T-helper 1 cell treated with Interleukin-12 subunit alpha and Interleukin-12 subunit beta and Interleukin-4 antibody, amounts not matched to agents 30 ng/mL and 1 ng/mL, for 36 hours (primary cell): ENCODE results near the gene PTCRA. TPM values are rescaled to one million over a fixed set of nuclear protein-coding genes. Genes with fewer than 3 reads are reported as not detected.

Source experiments
- intact Hi-C: fragments of 100-400 bp; cut with micrococcal nuclease; formaldehyde crosslinking; loops from one replicate; pipeline ENCODE4 v1.15.1; 2024
- total RNA-seq: library from RNA; stranded (reverse); gene quantifications from 2 replicates; pipeline ENCODE4 v1.2.3, GENCODE V29; 2022

The PTCRA gene
- total RNA-seq, 1 donor from 2014 or later, result not detected

DNA sequence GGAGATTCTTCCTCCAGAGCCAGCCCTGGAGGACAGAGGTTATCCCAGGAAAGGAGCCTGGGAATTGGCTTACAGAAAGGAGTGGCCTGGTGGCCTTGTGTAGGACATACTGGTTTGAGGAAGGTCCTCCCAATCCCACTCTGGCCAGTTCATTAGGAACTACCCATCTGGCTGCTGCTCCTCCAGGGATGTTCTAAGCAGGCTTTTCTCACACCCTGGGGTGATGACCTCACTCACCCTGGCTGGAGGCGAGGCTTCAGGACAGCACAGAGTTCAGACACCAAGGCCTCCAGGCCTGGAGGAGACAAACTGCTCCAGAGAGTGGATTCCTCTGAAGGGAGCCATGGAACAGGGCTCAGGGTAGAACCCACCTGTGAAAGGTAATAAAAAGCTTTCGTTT, 53.6 kb downstream of the PTCRA start:
- intact Hi-C loops, result no loop called here

DNA sequence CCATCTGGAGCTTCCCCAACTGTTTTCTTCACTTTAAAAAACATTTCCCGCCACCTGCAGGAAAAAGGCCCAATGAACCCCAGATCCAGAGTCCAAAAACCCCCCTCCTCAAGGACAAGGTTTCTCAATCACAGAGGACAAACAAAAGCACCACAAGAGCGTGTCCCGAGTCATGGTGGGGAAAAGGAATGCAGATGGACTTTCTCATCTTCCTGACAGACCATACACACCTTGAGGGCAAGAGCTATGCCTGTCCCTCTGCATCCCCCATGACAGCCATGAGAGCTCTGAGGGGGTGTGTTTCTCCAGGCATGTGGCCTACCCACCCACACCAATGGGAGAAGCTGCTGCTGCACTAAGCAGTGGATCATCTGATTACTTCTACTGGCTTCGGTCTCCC, 54.1 kb downstream of the PTCRA start:
- intact Hi-C loops, result no loop called here

DNA sequence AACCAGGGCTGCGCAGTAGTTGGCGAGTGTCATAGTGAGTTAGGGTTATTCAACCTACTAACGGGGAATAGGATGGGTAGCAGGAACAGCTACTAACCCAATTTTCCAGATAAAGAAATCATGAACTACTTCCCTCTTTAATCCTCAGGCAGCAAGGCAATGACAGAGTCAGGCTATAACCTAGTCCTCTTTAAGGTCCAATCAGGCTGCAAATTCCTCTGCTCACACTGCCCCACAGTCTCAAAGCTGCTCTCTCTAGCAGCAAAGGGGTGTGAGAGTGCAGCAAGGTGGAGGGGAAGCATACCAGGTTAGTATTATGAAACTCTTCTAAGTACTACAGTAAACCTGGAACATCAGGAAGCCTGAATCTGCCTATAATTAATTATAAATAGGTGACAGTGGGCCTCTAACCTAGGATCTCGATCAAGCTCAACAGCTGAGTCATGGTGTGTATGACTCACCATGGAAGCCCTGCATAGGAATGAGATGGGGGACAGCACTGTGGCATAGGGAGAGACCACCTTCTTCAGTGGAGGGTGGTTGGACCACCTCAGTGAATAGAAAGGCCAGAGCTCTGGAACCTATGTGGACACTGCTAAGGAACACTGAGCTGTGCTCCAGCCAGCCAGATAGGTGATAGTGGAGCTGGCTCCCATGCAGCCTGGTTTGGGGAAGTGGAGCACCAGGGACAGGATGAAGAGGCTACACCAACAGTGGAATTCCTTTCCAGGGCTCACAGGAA, 55.2 kb downstream of the PTCRA start:
- intact Hi-C loops, result no loop called here

DNA sequence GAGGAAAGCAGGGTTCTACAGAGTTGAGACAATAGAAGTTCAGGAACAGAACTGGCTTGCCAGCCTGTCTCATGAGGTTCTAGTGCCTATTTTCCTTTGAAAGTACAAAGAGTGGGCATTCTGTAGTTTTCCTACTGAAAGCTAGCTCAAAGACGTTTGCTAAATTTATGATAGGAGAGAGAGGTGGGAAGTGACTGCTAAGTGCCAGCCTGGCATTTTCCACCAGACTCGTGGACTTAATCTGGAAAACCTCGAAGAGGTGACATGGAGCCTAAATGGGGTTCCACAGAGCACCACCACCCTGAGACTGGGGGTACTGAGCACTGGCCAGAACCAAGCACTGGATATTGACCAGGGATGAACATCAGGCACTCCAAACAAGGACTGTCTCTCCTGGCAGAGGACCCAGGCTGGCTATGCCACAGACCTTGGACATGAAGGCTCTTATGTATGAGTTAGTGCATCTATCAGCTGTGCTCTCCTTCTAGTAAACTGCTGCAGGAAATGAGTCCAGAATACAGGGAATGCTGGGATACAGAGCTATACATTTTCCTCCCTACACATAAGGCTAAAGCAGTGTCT, 56.0 kb downstream of the PTCRA start:
- intact Hi-C loops, result no loop called here

DNA sequence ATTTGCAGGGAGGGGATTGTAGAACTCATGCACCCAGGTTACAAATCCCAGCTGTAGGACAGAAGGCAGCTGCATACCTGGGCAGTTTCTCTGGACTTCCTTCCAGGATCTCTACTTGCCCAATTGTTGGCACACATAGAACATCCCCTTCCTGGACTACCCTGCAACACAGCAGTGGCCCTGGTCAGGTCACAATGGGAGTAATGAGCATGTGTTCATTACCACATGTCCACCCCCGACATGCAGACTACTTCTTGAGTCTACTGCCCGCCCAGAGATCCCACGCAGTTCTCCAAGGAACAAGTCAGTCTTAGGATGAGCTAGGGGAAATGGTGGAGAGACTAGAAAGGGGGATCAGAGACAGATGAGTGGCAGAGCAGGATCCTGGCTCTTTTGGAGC, 58.1 kb downstream of the PTCRA start:
- intact Hi-C loops, result no loop called here

DNA sequence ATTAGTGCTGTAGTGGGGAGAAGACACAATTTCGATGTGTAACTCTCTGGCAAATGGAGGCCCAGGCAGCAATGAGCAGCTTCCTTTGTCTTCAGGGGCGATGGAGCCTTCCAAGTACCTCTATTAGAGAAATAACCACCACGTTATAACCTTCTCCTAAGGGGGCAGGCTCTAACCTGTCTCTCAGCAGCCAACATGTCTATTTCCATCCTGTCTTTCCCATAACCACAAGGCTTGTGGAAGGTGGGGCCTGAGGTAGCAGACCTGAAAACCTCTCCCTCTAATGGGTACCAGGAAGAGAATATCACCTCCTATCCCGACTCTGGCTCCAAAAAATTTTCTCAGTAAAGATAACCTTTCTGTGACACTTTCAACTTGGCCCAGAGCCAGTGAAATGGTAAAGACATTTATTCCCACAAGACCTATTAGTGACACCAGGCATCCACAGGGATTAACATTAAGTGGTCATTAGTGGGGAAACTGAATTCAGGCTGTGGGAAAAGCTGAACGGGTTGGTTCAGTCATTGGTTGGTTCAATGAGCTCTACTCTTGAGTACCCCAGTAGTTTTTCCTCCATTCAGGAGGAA, 59.2 kb downstream of the PTCRA start:
- intact Hi-C loops, result loop anchor here (5.0 kb wide), 2 partner anchors 193 to 392 kb away; partner anchors contain the start of genes BICRAL and ZNF318

Other genes with a start within 250 kb of the PTCRA start
- gene PRPH2, start 193.5 kb upstream of the PTCRA start, total RNA-seq, result not detected in 2 replicates
- gene TBCC, start 169.9 kb upstream of the PTCRA start, total RNA-seq, result 35.0 TPM in 2 replicates
- 25.9 and 26.1 TPM in 2 replicates for gene BICRAL, start 134.0 kb upstream of the PTCRA start, total RNA-seq
- gene RPL7L1, start 36.4 kb upstream of the PTCRA start, total RNA-seq, result 96.8 and 102 TPM in 2 replicates
- gene CNPY3, start 13.4 kb downstream of the PTCRA start, total RNA-seq, result 44.9 and 48.2 TPM in 2 replicates
- gene GNMT, start 44.7 kb downstream of the PTCRA start, total RNA-seq, result 0.71 and 1.3 TPM in 2 replicates
- gene PEX6, start 63.1 kb downstream of the PTCRA start, total RNA-seq, result 24.0 and 24.2 TPM in 2 replicates
- gene PPP2R5D, start 68.5 kb downstream of the PTCRA start, total RNA-seq, result 58.3 and 59.4 TPM in 2 replicates
- 56.0 and 57.1 TPM in 2 replicates for gene MEA1, start 97.9 kb downstream of the PTCRA start, total RNA-seq
- 62.5 and 67.0 TPM in 2 replicates for gene KLHDC3, start 98.2 kb downstream of the PTCRA start, total RNA-seq
- 78.1 and 81.4 TPM in 2 replicates for gene RRP36, start 105.6 kb downstream of the PTCRA start, total RNA-seq
- gene CUL7, start 137.8 kb downstream of the PTCRA start, total RNA-seq, result 12.0 and 13.0 TPM in 2 replicates
- 52.2 and 54.6 TPM in 2 replicates for gene MRPL2, start 143.4 kb downstream of the PTCRA start, total RNA-seq
- 16.1 and 17.6 TPM in 2 replicates for gene KLC4, start 143.6 kb downstream of the PTCRA start, total RNA-seq
- 1.4 and 1.7 TPM in 2 replicates for gene PTK7, start 160.3 kb downstream of the PTCRA start, total RNA-seq